ENCODE data around the gene ZNF280A. TPM values are rescaled to one million over a fixed set of nuclear protein-coding genes. Genes with fewer than 3 reads are reported as not detected.
"Not testable (repeated sequence)": the region's sequence is repeated elsewhere in the genome, so short reads cannot be mapped to it uniquely, and the experiment has no call there.

Gene ZNF280A
- polyA plus RNA-seq, 4 donors = not detected

GRCh38 chr22:22546490-22546889, 26.4 kb upstream of the ZNF280A start:
- no peak for DNase-seq (ENCODE audit: low read depth in 4 of 4, low spot score in 3 of 4)

- no peak for DNase-seq (ENCODE audit: low read depth in 4 of 4, low spot score in 3 of 4)
Measured at GRCh38 chr22:22545084-22545483, 25.0 kb upstream of the ZNF280A start.

GRCh38 chr22:22538226-22538989, 18.3 kb upstream of the ZNF280A start:
- DNase-seq (ENCODE audit: low read depth in 4 of 4, low spot score in 3 of 4) = no peak

- DNase-seq (ENCODE audit: low read depth in 4 of 4, low spot score in 3 of 4) = no peak
Measured at GRCh38 chr22:22536916-22537315, 16.8 kb upstream of the ZNF280A start.

- no peak for DNase-seq (ENCODE audit: low read depth in 4 of 4, low spot score in 3 of 4)
Measured at GRCh38 chr22:22536515-22536914, 16.4 kb upstream of the ZNF280A start.

- no peak for DNase-seq (ENCODE audit: low read depth in 4 of 4, low spot score in 3 of 4)
Measured at GRCh38 chr22:22535662-22536061, 15.6 kb upstream of the ZNF280A start.

GRCh38 chr22:22534604-22535415, 14.7 kb upstream of the ZNF280A start:
- DNase-seq (ENCODE audit: low read depth in 4 of 4, low spot score in 3 of 4) = no peak

- DNase-seq (ENCODE audit: low read depth in 4 of 4, low spot score in 3 of 4) = no peak
Measured at GRCh38 chr22:22533863-22534262, 13.8 kb upstream of the ZNF280A start.

- DNase-seq (ENCODE audit: low read depth in 4 of 4, low spot score in 3 of 4) = no peak
Measured at GRCh38 chr22:22533417-22533816, 13.3 kb upstream of the ZNF280A start.

- not testable (repeated sequence) for DNase-seq (ENCODE audit: low read depth in 4 of 4, low spot score in 3 of 4)
Measured at GRCh38 chr22:22532547-22533071, 12.5 kb upstream of the ZNF280A start.

GRCh38 chr22:22531770-22532546, 11.9 kb upstream of the ZNF280A start:
- no peak for DNase-seq (ENCODE audit: low read depth in 4 of 4, low spot score in 3 of 4)

GRCh38 chr22:22528780-22529179, 8.7 kb upstream of the ZNF280A start:
- no peak for DNase-seq (ENCODE audit: low read depth in 4 of 4, low spot score in 3 of 4)

- DNase-seq (ENCODE audit: low read depth in 4 of 4, low spot score in 3 of 4) = no peak
Measured at GRCh38 chr22:22527312-22527711, 7.2 kb upstream of the ZNF280A start.

GRCh38 chr22:22526125-22526912, 6.2 kb upstream of the ZNF280A start:
- DNase-seq (ENCODE audit: low read depth in 4 of 4, low spot score in 3 of 4) = no peak

- no peak for DNase-seq (ENCODE audit: low read depth in 4 of 4, low spot score in 3 of 4)
Measured at GRCh38 chr22:22523494-22523893, 3.4 kb upstream of the ZNF280A start.

GRCh38 chr22:22521631-22522030, 1.6 kb upstream of the ZNF280A start:
- no peak for DNase-seq (ENCODE audit: low read depth in 4 of 4, low spot score in 3 of 4)

GRCh38 chr22:22520667-22521602, 865 bp upstream of the ZNF280A start:
- no peak for DNase-seq (ENCODE audit: low read depth in 4 of 4, low spot score in 3 of 4)

GRCh38 chr22:22519591-22519990, 479 bp downstream of the ZNF280A start:
- DNase-seq (ENCODE audit: low read depth in 4 of 4, low spot score in 3 of 4) = no peak

GRCh38 chr22:22516992-22517391, 3.1 kb downstream of the ZNF280A start:
- DNase-seq (ENCODE audit: low read depth in 4 of 4, low spot score in 3 of 4) = no peak
